GM19397 (cell line): Measurements from ENCODE around the gene FGF2.
"Not testable (repeated sequence)": the region's sequence is repeated elsewhere in the genome, so short reads cannot be mapped to it uniquely, and the experiment has no call there.

ENCODE experiments used
- ATAC-seq: cut with Tn5 transposase; IDR thresholded peaks from one replicate; pipeline ENCODE4 v1.9.1; 2021; ENCODE audit warnings: mild to moderate bottlenecking, moderate library complexity; ENCODE audit not compliant: unreplicated experiment

The FGF2 gene

DNA sequence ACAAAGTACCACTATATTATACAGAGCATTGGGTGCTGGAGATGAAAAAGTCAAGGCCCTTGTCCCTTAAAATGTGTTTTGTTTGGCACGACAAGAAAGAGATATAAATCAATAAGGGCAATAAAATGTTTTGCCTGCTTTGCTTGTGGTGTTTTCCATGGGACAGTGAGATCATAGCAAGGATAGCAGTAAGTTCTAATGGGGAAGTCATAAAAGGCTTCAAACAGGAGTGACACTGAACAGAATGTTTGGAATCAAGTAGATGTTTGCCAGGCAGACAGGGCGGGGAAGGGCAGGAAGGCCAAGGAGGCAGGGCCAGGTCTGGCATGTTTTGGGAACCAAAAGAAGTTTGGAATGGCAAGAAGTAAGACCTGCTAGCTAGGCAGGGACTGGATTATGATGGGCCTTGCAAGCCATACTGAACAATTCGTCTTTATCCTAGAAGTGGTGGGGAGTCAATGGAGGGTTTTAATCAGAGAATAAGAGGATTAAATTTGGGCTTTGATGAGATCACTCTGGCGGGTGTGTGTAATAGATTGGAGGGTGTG is 16.4 kb downstream of the FGF2 start:
- ATAC-seq = no peak

- not testable (repeated sequence) for ATAC-seq
These were observed 17.8 kb downstream of the FGF2 start for GRCh38 chr4:122844391-122844790.

- no peak for ATAC-seq
These were observed 18.4 kb downstream of the FGF2 start for GRCh38 chr4:122845066-122845465.

- no peak for ATAC-seq
These were observed 19.1 kb downstream of the FGF2 start for GRCh38 chr4:122845760-122846159.

GRCh38 chr4:122847931-122848330 is 21.3 kb downstream of the FGF2 start:
- ATAC-seq = no peak

DNA sequence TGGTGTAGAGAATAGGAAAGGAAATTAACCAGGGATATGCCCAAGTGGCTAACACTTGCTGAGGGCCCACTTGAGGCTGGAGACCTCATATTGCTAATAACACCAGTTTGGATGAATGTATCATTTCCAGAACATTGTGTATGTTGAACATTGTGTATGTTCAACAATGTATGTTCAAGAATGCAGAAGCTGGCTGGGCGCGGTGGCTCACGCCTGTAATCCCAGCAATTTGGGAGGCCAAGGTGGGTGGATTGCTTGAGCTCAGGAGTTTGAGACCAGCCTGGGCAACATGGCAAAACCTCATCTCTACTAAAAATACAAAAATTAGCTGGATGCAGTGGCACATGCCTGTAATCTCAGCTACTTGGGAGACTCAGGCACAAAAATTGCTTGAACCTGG is 23.2 kb downstream of the FGF2 start:
- ATAC-seq = not testable (repeated sequence)

DNA sequence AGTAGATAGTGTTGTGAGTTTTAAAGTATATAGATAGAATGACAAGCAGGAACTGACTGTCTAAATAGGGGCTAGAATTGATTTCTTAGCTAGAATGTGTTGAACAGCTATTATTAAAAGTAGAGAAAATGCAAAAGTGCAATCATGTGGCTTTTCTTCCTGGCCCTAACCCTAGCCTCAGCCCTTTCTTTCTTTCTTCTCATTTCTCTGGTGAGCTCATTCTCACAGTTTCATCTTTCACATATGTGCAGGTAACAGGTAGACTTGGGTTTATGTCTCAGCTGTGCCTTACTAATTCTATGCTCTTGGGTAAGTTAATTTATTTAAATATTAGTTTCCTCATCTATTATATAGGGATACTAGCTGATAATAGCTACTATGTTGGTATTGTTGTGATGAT is 24.9 kb downstream of the FGF2 start:
- no peak for ATAC-seq

DNA sequence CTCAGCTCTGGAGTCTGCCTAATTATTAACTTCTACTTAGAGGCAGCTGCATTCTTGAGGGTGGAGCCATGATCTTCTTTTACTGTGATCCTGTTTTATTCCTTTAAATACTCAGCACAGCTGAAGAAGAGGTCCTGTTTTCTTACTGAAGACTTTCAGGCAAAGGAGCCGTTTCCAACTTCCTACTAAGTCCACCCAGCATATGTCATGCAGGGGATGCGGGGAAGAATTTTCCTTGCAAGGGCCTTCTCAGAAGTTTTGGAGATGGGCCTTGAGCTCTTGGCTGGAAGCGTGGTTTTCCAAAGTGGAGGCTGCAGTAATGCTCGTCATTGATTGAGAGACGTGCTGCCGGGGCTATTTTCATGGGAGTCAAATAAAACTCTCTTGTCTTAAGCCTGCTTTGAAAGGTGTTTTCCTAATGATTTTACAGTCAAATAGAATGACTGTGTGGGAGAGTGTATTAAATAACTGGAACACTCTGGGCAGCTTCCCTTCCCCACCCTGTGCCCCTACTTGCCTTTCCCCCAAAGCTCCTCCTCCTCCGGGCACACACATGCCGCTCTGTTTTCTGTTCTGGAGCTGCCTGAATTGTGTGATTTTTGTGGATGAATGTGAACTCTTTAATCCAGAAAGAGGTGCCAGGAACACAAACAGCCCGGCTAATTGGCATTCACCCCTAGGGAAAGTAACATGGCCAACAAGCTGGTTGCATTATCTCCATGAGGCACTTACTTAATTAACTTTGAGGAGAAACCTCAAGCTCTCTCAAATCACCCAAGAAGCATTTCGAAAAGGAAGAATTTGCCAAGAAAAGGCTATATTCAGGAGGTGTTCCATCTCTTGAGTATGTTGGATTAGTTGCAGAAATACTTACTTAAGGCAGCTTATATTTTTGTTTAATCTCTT is 28.1 kb downstream of the FGF2 start:
- ATAC-seq = no peak

DNA sequence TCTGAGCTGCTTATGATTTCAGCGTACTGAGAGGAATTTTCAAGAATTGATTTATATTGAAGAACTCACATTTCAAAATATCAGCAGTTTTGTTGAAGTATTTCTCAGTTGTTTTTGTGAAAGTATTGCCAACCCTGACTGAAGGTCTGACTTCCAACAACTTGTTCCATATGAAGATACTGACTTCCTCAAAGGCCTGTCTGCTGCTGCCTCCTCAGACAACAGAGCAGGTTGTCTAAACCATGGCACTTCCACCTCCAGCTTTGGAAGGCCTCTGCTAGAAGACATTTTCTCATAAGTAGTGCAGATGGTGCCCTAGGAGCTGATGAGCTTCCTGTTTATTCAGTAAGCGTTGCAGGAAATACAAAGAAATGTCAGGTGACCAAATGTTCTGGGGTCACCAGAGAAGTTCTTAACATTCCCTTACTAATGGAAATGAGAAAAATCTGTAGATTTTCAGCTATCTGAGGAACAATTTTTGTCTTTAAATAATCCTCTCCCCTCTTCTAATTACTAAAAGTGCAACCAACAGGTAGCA is 28.8 kb downstream of the FGF2 start:
- ATAC-seq = no peak

DNA sequence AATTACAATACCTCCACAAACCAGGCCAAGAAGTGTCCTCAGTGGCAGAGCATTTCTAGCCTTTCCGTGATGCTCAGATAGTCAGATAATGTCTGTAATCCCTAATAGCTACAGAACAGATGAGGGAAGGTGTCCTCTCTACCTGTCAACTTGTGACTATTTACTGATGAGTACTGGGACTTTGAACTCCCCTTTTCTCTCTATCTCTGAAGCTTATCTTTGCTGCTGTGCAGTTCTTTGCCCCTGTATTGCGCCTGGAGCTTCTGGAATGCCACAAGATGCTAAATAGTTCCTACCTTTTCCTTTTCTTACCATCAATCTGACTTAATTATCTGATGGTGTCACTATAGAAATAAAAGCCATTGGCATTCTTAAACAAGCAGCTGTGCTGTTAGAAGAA is 30.5 kb downstream of the FGF2 start:
- ATAC-seq = no peak

DNA sequence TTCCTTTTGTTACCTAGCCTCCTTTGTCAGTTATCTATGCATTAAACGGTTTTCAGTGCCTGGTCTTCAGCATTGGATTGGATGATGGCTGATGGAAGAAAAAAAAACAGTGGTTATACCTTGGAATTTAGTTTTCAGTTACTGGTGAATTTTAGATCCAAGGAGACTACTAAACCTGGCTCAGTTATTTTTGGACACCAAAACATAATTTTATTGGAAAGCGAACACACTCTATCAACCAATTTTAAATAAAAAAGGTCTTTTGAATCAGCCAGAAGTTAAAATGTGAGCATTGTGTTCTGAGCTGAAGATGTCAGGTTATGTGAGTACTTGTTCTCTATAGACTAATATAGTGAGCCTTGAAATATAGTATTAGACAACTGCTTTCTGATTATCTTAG is 32.1 kb downstream of the FGF2 start:
- no peak for ATAC-seq

GRCh38 chr4:122861172-122861943 is 34.7 kb downstream of the FGF2 start:
- no peak for ATAC-seq

DNA sequence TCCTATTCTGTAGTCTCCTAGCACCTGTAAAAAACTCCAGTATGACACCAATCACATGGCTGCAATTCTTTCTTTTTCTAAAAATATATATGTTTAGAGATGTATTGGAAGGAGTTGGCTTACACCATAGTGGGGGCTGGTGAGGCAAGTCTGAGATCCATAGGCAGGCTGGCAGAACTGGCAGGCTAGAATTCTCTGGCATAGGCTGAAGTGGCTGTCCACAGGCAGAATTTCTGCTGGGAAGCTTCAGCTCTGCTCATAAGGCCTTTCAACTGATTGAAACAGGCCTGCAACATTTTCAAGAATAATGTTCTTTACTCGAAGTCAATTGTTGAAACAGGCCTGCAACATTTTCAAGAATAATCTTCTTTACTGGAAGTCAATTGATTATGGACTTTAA is 37.0 kb downstream of the FGF2 start:
- no peak for ATAC-seq

- ATAC-seq = no peak
These were observed 38.8 kb downstream of the FGF2 start for GRCh38 chr4:122865425-122865824.

DNA sequence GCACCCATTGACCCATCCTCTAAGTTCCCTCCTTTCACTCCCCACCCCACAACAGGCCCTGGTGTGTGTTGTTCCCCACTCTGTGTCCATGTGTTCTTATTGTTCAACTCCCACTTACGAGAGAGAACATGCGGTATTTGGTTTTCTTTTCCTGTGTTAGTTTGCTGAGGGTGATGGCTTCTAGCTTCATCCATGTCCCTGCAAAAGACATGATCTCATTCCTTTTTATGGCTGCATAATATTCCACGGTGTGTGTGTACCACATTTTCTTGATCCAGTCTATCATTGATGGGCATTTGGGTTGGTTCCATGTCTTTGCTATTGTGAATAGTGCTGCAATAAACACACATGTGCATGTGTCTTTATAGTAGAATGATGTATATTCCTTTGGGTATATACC is 41.6 kb downstream of the FGF2 start:
- ATAC-seq = not testable (repeated sequence)

- ATAC-seq = no peak
These were observed 46.5 kb downstream of the FGF2 start for GRCh38 chr4:122873146-122873545.

GRCh38 chr4:122873821-122874593 is 47.4 kb downstream of the FGF2 start:
- ATAC-seq = no peak

DNA sequence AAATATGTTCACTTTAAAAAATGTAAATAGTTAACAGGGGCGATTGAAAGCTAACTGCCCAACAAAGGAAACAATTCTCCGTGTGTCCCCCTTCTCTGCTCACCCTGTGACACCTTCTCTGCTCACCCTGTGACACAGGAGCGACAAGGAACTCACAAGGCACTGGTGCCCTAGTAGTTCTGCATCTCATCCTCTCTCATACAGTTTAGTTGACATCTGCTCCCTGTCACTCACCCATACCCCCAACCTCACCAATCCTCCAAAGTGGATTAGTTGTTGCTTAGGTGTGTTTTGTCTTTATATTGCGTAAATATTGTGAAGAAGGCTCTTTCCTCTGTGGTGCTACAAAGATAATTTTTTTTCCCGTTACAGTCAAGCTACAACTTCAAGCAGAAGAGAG is 49.3 kb downstream of the FGF2 start:
- no peak for ATAC-seq

DNA sequence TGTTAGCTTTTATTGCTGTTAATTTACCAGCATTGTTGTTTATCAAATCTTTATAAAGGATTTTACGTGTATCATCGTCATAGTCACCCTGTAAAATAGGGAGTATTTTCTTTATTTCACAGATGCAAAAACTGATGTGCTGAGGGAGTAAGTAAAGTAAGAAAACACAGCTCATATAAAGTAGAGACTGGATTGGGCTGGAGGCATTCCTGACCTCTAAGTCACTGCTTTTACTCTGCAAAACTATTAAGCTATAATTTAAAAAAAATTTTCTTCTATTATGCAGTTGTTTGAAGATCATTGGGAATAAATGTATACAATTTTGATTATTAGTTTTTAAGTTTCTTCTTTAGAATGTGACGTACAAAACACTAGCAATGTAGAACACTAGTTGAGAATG is 49.8 kb downstream of the FGF2 start:
- no peak for ATAC-seq

DNA sequence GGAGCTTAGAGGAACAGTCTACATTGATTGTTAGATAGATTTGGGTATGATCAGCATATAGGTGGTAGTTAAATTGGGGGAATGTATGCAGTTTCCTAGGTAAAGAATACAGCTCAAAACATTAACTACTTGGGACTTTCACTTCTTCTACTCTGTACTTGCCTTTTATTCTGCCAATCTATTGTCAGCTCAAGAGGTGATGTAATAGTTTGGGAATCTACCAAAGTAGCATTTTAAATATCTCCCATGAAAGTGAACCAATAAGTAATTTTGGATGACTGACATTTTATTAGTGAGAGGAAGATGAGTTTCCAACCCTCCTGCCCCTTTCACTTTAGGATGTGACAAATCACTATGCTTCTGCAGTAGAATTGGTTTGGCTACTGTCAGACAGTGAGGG is 52.4 kb downstream of the FGF2 start:
- ATAC-seq = no peak
